ENCODE results near the gene NSD1. TPM values are rescaled to one million over a fixed set of nuclear protein-coding genes. Genes with fewer than 3 reads are reported as not detected.

The NSD1 gene
- total RNA-seq, 2 donors from 2014 or later: 29.8 to 32.0 TPM

DNA sequence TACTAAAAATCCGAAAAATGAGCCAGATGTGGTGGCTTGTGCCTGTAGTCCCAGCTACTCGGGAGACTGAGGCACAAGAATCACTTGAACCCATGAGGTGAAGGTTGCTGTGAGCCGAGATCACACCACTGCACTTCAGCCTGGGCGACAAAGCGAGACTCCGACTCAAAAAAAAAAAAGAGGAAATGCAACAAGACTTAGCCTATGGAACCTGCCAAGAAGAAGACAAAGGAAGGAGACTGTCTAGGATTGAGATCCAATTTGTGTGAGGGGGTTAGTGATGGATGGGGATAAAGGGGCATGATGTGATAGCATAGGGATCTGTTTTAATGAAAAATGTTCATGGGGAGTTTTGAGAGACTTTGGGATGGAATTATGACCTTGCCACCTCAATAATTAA lies 97.1 kb downstream of the NSD1 start:
- H3K9me3 ChIP-seq: no peaks in the 10 kb centered on the region
- no peaks in the 10 kb centered on the region for H3K27me3 ChIP-seq
- no peaks in the 10 kb centered on the region for H3K36me3 ChIP-seq (replicated peaks in 1 of 2; ENCODE audit: insufficient read depth in 1 of 2, low read depth in 2 of 2)
- intact Hi-C loops (cut with DNase I): no loop called here
- H3K4me1 ChIP-seq: peaks cover 13% of the 10 kb centered on the region
- no peak for ATAC-seq
- 84 to 90% methylated on average over 6 of the region's 6 CpGs for WGBS, 2 donors
- H3K27ac ChIP-seq: no peak overlapping the region
- no peak for TF ChIP-seq POLR2A (IDR thresholded peaks at IDR 0.05)
- TF ChIP-seq, protein P1, sequence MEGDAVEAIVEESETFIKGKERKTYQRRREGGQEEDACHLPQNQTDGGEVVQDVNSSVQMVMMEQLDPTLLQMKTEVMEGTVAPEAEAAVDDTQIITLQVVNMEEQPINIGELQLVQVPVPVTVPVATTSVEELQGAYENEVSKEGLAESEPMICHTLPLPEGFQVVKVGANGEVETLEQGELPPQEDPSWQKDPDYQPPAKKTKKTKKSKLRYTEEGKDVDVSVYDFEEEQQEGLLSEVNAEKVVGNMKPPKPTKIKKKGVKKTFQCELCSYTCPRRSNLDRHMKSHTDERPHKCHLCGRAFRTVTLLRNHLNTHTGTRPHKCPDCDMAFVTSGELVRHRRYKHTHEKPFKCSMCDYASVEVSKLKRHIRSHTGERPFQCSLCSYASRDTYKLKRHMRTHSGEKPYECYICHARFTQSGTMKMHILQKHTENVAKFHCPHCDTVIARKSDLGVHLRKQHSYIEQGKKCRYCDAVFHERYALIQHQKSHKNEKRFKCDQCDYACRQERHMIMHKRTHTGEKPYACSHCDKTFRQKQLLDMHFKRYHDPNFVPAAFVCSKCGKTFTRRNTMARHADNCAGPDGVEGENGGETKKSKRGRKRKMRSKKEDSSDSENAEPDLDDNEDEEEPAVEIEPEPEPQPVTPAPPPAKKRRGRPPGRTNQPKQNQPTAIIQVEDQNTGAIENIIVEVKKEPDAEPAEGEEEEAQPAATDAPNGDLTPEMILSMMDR (IDR thresholded peaks at IDR 0.05): no peak
- no peak overlapping the region for H3K4me3 ChIP-seq
- no peak for DNase-seq

DNA sequence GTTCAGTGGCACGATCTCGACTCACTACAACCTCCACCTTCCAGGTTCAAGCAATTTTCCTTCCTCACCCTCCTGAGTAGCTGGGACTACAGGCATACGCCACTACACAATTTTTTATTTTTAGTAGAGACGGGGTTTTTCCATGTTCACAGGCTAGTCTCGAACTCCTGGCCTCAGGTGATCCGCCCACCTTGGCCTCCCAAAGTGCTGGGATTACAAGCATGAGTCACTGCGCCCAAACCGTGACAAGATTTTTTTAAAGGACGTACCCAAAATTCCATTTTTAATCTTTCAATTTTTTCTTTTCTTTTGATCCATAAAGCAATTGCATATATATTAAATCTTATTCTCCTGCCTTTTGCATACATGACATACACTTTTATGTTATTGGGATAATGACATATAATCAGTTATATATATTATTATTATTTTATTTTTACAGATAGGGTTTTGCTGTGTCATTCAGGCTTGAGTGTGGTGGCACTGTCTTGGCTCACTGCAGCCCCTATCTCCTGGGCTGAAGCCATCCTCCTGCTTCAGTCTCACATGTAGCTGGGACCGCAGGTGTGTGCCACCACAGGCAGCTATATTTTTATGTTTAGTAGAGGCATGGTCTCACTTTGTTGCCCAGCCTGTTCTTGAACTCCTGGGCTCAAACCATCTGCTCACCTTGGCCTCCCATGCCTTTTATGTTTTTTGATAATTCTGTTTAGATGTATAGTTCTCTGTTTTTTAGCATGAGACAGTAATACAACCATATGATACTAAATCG lies 98.1 kb downstream of the NSD1 start:
- intact Hi-C loops (cut with DNase I): no loop called here
- Histone ChIP-seq H3K27ac (no peak overlapping the region), H3K27me3 (no peaks in the 10 kb centered on the region), H3K4me3 (no peak overlapping the region), H3K9me3 (no peaks in the 10 kb centered on the region), H3K4me1 (peaks cover 13% of the 10 kb centered on the region), H3K36me3 (replicated peaks in 1 of 2; ENCODE audit: insufficient read depth in 1 of 2, low read depth in 2 of 2) (peaks cover 0 to under 1% of the 10 kb centered on the region in 2 donors)
- ATAC-seq: no peak
- no peak for DNase-seq
- TF ChIP-seq, protein P1 (IDR thresholded peaks at IDR 0.05): no peak
- TF ChIP-seq POLR2A (IDR thresholded peaks at IDR 0.05): no peak
- 89 to 90% methylated on average over 11 of the region's 11 CpGs for WGBS, 2 donors

DNA sequence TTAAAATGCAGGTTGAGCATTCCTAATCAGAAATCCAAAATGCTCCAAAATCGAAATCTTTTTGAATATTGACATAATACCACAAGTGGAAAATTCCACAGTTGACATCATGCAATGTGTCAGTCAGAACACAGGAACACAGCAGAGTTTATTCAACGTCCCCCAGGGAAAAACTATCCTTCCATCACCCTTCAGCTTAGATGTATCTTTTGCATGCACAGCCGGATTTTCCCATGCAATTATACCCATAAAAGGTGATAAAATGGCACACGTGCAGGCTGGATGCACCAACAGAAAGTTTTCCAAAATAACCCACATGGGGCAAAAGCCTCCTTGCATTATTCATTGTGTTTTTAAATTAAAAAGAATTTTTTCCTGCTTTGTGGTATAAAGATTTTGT lies 98.8 kb downstream of the NSD1 start:
- H3K4me1 ChIP-seq: peaks cover 13% of the 10 kb centered on the region
- no peaks in the 10 kb centered on the region for H3K27me3 ChIP-seq
- TF ChIP-seq POLR2A (IDR thresholded peaks at IDR 0.05): no peak
- TF ChIP-seq, protein P1 (IDR thresholded peaks at IDR 0.05): no peak
- peaks cover 0 to 3% of the 10 kb centered on the region in 2 donors for H3K36me3 ChIP-seq (replicated peaks in 1 of 2; ENCODE audit: insufficient read depth in 1 of 2, low read depth in 2 of 2)
- intact Hi-C loops (cut with DNase I): no loop called here
- ATAC-seq (no peak), DNase-seq (no peak)
- H3K9me3 ChIP-seq: no peaks in the 10 kb centered on the region
- 22 to 36% methylated on average over 4 of the region's 4 CpGs for WGBS, 2 donors
- no peak overlapping the region for H3K27ac ChIP-seq
- H3K4me3 ChIP-seq: no peak overlapping the region

DNA sequence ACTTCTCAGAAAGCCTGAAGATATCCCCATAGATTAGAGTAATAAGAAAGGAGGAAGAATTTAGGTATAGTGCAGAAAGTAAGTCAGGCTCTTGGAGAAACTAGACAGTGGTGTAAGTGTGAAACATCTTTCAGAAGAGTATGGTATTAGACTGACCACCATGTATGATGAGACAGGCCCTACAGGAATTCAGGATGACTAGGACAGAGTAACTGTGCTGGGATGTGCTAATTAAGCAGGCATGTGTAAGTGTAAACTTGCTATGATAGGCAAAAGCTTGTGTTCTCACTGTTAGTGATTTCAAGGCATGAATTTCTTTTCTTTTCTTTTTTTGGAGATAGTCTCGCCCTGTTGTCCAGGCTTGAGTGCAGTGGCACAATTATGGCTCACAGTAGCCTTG lies 99.2 kb downstream of the NSD1 start:
- WGBS, 2 donors: 95 to 100% methylated on average over 1 of the region's 1 CpG
- Histone ChIP-seq H3K36me3 (replicated peaks in 1 of 2; ENCODE audit: insufficient read depth in 1 of 2, low read depth in 2 of 2) (peaks cover 0 to 3% of the 10 kb centered on the region in 2 donors), H3K27me3 (no peaks in the 10 kb centered on the region), H3K9me3 (no peaks in the 10 kb centered on the region), H3K27ac (no peak overlapping the region), H3K4me1 (peaks cover 13% of the 10 kb centered on the region), H3K4me3 (no peak overlapping the region)
- intact Hi-C loops (cut with DNase I): no loop called here
- DNase-seq (no peak), ATAC-seq (no peak)
- no peak for TF ChIP-seq POLR2A (IDR thresholded peaks at IDR 0.05)
- TF ChIP-seq, protein P1 (IDR thresholded peaks at IDR 0.05): no peak

DNA sequence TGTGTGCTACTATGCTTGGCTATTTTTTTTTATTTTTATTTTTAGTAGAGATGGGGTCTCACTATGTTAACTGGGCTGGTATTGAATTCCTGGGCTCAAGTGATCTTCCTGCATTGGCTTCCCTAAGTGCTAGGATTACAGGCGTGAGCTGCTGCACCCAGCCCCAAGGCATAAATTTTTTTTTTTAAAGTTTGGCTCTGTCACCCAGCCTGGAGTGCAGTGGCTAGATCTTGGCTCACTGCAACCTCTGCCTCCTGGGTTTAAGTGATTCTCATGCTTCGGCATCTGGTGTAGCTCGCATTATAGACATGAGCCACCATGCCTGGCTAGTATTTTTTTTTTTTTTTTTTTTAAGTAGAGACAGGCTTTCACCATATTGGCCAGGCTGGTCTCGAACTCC lies 99.6 kb downstream of the NSD1 start:
- no peak overlapping the region for H3K27ac ChIP-seq
- H3K27me3 ChIP-seq: no peaks in the 10 kb centered on the region
- ATAC-seq: no peak
- no peaks in the 10 kb centered on the region for H3K9me3 ChIP-seq
- no peak for DNase-seq
- H3K4me1 ChIP-seq: peaks cover 13% of the 10 kb centered on the region
- intact Hi-C loops (cut with DNase I): no loop called here
- no peak overlapping the region for H3K4me3 ChIP-seq
- WGBS, 2 donors: 90 to 91% methylated on average over 4 of the region's 4 CpGs
- peaks cover 0 to 3% of the 10 kb centered on the region in 2 donors for H3K36me3 ChIP-seq (replicated peaks in 1 of 2; ENCODE audit: insufficient read depth in 1 of 2, low read depth in 2 of 2)
- TF ChIP-seq, protein P1 (IDR thresholded peaks at IDR 0.05): no peak
- no peak for TF ChIP-seq POLR2A (IDR thresholded peaks at IDR 0.05)
